Sigmoid colon (tissue), 7 donors: ENCODE results near the gene DISP2. TPM values are rescaled to one million over a fixed set of nuclear protein-coding genes. Genes with fewer than 3 reads are reported as not detected.

Experiments
- DNase-seq: peaks from one replicate; pipeline ENCODE4 v3.0.0-alpha.2; 2019
- H3K27ac ChIP-seq, 4 donors: fragments of 200-600 bp; sonication (generic); one replicate each; pipeline ENCODE4 v1.5.1; 2016 to 2019; ENCODE audit warnings: mild to moderate bottlenecking in 1 of 4
- H3K27me3 ChIP-seq, 3 donors: fragments of 200-600 bp; sonication (generic); one replicate each; pipeline ENCODE4 v1.5.1; 2019; ENCODE audit warnings: mild to moderate bottlenecking in 1 of 3
- H3K36me3 ChIP-seq, 4 donors: fragments of 200-600 bp; sonication (generic); one replicate each; pipeline ENCODE4 v1.5.1; 2016 to 2019
- H3K4me1 ChIP-seq, 4 donors: fragments of 200-600 bp; sonication (generic); one replicate each; pipeline ENCODE4 v1.5.1; 2017 to 2019
- H3K4me3 ChIP-seq, 4 donors: fragments of 200-600 bp; sonication (generic); one replicate each; pipeline ENCODE4 v1.5.1; 2017 to 2019; ENCODE audit warnings: mild to moderate bottlenecking in 2 of 4, moderate library complexity in 1 of 4
- H3K9me3 ChIP-seq, 4 donors: fragments of 200-600 bp in 3 of 4; sonication (generic) in 3 of 4; one replicate each; pipeline versions ENCODE4 v1.5.1 to v1.6.1; 2013 to 2019
- CTCF ChIP-seq, 4 experiments: fragments of 450-650 bp in 3 of 4; fragments of 200-600 bp in 1 of 4; IDR thresholded peaks; one replicate each; pipeline ENCODE4 v1.5.1; 2016 to 2019; ENCODE audit warnings: antibody characterized with exemption in 4 of 4, mild to moderate bottlenecking in 3 of 4, moderate library complexity in 2 of 4
- EP300 ChIP-seq, 4 donors: sonication (generic); formaldehyde crosslinking; IDR thresholded peaks; one replicate each; pipeline ENCODE4 v1.6.1; 2017; ENCODE audit warnings: antibody characterized with exemption in 4 of 4
- POLR2A ChIP-seq, 2 donors: fragments of 450-650 bp; IDR thresholded peaks; one replicate each; pipeline ENCODE4 v1.6.1; 2016; ENCODE audit warnings: antibody characterized with exemption in 2 of 2, mild to moderate bottlenecking in 2 of 2, moderate library complexity in 2 of 2
- POLR2AphosphoS5 ChIP-seq, 4 donors: sonication (generic); formaldehyde crosslinking; IDR thresholded peaks; one replicate each; pipeline ENCODE4 v1.6.1; 2017; ENCODE audit warnings: antibody characterized with exemption in 4 of 4
- WGBS, 2 donors: extraction: QIAGEN DNeasy Blood & Tissue Kit; methylation state at CpG; one replicate each; pipeline ENCODE4 v1.1.7; 2013; 5-methylcytosine and 5-hydroxymethylcytosine counted together
- intact Hi-C: fragments of 100-400 bp; cut with DNase I; formaldehyde crosslinking; loops from one replicate; pipeline ENCODE4 v1.15.1; 2023
- polyA plus RNA-seq, 3 donors: library from polyadenylated mRNA; stranded (reverse); fragments of 200-250 nt; gene quantifications; one replicate each; pipeline ENCODE4 v1.2.3, GENCODE V29; 2013
- total RNA-seq, 4 donors: library from RNA; depleted of rRNA; stranded (reverse); fragments of >200 nt; gene quantifications; one replicate each; pipeline ENCODE4 v1.1.0, GENCODE V29; 2016
- donor health status: healthy with polysubstance abuse.
- donor health status: Bipolar disorder and iron deficiency.
- donor health status: healthy.

DISP2 gene
- total and polyA plus RNA-seq, 7 donors = 0.16 to 3.0 (median 1.1) TPM

DNA sequence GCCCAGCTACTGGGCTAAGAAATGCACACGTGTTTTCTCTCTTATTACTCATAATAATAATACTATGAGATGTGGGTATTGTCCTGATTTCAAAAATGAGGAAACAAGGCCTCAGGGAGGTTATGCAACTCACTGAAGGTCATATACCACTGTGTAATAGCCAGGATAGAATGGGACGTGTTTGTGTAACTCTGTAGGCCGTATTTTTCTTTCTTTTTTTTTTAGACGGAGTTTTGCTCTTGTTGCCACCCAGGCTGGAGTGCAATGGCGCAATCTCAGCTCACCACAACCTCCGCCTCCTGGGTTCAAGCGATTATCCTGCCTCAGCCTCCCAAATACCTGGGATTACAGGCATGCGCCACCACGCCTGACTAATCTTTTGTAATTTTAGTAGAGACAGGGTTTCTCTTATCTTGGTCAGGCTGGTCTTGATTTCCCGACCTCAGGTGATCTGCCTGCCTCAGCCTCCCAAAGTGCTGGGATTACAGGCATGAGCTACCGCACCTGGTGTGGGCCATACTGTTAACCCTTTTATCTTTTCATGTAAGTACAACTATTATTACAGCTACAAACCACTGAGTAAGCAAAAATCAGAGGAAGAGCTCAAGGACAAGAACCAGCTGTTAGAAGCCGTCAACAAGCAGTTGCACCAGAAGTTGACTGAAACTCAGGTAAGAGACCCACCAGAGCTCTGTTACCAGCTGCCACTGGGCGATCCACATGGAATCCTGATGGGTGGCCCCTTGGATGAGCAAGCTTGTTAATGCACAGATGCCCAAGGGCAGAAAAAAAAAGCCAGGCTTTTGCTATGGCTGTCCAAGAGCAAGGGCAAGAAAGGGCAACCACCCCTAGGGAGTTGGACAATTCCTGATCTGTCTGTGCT is 31.2 kb downstream of the DISP2 start:
- peaks cover 6 to 65% (median 19%) of the 10 kb centered on the region in 4 donors for H3K36me3 ChIP-seq
- H3K4me3 ChIP-seq = no peak overlapping the region
- H3K9me3 ChIP-seq = no peaks in the 10 kb centered on the region
- no peaks in the 10 kb centered on the region for H3K4me1 ChIP-seq
- intact Hi-C loops = no loop called here
- no peak for DNase-seq
- WGBS, 2 donors = 92 to 95% methylated on average over 13 of the region's 13 CpGs
- H3K27me3 ChIP-seq = no peaks in the 10 kb centered on the region
- TF ChIP-seq EP300 (IDR thresholded peaks at IDR 0.05) (no peak), CTCF (IDR thresholded peaks at IDR 0.05) (no peak), POLR2A (IDR thresholded peaks at IDR 0.05) (no peak), POLR2AphosphoS5 (IDR thresholded peaks at IDR 0.05) (no peak)
- no peak overlapping the region for H3K27ac ChIP-seq

DNA sequence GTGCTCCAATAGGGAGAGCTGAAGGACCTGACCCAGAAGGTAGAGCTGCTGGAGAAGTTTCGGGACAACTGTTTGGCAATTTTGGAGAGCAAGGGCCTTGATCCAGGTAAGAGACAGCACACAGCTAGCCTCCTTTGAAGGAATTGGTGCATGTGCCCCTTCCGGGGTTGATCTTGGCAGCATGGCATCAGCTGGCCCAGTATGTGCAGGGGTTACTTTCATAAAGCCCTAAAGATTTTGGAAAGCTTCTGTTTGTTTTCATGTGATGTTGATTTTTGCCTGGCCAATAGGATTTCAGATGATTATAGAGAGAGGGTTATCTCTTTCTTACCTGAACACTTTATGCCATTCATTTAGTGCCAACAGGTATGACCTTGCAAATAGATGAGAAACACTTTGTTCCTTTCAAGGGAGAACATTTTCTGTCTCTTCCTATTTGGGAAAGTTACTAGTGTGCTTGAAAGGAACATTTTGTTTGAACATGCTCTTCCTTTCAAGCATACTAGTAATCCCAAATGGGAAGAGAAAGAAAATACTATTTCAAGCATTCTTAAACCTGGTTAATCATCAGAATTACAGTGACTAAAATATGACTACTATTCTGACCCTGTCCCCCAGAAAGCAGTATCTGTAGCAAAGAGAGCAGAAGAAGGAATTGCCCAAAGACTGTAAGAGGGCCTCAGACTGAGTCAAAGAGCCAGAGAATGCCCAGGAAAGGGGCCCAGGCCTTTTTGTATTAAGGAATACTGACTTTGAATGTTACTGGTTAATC is 32.0 kb downstream of the DISP2 start:
- DNase-seq = no peak
- TF ChIP-seq POLR2A (IDR thresholded peaks at IDR 0.05) (no peak), EP300 (IDR thresholded peaks at IDR 0.05) (no peak), POLR2AphosphoS5 (IDR thresholded peaks at IDR 0.05) (no peak), CTCF (IDR thresholded peaks at IDR 0.05) (no peak)
- H3K4me1 ChIP-seq = no peaks in the 10 kb centered on the region
- no peaks in the 10 kb centered on the region for H3K9me3 ChIP-seq
- no peak overlapping the region for H3K4me3 ChIP-seq
- H3K27ac ChIP-seq = no peak overlapping the region
- intact Hi-C loops = no loop called here
- H3K36me3 ChIP-seq = peaks cover 6 to 66% (median 19%) of the 10 kb centered on the region in 4 donors
- no peaks in the 10 kb centered on the region for H3K27me3 ChIP-seq
- WGBS, 2 donors = 96 to 97% methylated on average over 2 of the region's 2 CpGs

GRCh38 chr15:40392986-40393948 is 35.2 kb downstream of the DISP2 start:
- TF ChIP-seq POLR2A (IDR thresholded peaks at IDR 0.05) (no peak), CTCF (IDR thresholded peaks at IDR 0.05) (no peak), POLR2AphosphoS5 (IDR thresholded peaks at IDR 0.05) (no peak), EP300 (IDR thresholded peaks at IDR 0.05) (no peak)
- DNase-seq = no peak
- intact Hi-C loops = no loop called here
- Histone ChIP-seq H3K36me3 (peaks cover 0 to 54% (median 17%) of the 10 kb centered on the region in 4 donors), H3K27me3 (no peaks in the 10 kb centered on the region), H3K27ac (no peak overlapping the region), H3K4me1 (no peaks in the 10 kb centered on the region), H3K4me3 (no peak overlapping the region), H3K9me3 (no peaks in the 10 kb centered on the region)
- WGBS, 2 donors = 80 to 87% methylated on average over 4 of the region's 4 CpGs

GRCh38 chr15:40397688-40398412 is 39.8 kb downstream of the DISP2 start:
- Histone ChIP-seq H3K4me3 (no peak overlapping the region), H3K27me3 (no peaks in the 10 kb centered on the region), H3K27ac (no peak overlapping the region), H3K9me3 (no peaks in the 10 kb centered on the region), H3K36me3 (peaks cover 0 to 15% (median 2%) of the 10 kb centered on the region in 4 donors), H3K4me1 (no peaks in the 10 kb centered on the region)
- intact Hi-C loops = no loop called here
- 84 to 92% methylated on average over 8 of the region's 8 CpGs for WGBS, 2 donors
- DNase-seq = no peak
- TF ChIP-seq EP300 (IDR thresholded peaks at IDR 0.05) (no peak), POLR2AphosphoS5 (IDR thresholded peaks at IDR 0.05) (no peak)
